Hepatocyte (in vitro differentiated cells): ENCODE data around the gene PHF14.

Experiments used
- EZH2 ChIP-seq: fragments of 200-600 bp; sonication (generic); IDR thresholded peaks from 2 replicates; pipeline ENCODE4 v1.6.1; 2016; ENCODE audit warnings: antibody characterized with exemption, mild to moderate bottlenecking, borderline replicate concordance
- TF ChIP-seq, protein P1 (sequence below): fragments of 200-600 bp; sonication (generic); IDR thresholded peaks from 2 replicates; pipeline ENCODE4 v1.5.1; 2016; ENCODE audit warnings: antibody characterized with exemption, mild to moderate bottlenecking; ENCODE audit not compliant: poor library complexity

DNA sequence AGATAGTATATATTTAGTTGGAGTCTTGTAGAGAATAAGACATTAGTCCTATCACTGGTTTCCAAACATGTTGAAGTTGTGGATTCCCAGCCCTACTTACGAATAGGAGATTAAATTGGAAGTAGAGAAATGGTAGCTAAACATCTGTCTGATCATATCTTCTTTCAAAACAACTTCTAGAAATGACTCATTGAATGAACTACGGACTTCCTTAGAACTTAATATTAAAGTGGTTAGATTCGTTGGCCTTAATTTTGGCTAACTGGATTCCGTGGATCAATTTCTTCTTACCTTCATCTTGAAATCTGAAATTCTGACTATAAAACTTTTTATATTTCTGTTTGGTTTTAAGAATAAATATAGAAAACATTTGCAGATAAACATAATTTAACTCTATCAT lies 3.4 kb downstream of the PHF14 start:
- TF ChIP-seq EZH2: no peak
- TF ChIP-seq, protein P1, sequence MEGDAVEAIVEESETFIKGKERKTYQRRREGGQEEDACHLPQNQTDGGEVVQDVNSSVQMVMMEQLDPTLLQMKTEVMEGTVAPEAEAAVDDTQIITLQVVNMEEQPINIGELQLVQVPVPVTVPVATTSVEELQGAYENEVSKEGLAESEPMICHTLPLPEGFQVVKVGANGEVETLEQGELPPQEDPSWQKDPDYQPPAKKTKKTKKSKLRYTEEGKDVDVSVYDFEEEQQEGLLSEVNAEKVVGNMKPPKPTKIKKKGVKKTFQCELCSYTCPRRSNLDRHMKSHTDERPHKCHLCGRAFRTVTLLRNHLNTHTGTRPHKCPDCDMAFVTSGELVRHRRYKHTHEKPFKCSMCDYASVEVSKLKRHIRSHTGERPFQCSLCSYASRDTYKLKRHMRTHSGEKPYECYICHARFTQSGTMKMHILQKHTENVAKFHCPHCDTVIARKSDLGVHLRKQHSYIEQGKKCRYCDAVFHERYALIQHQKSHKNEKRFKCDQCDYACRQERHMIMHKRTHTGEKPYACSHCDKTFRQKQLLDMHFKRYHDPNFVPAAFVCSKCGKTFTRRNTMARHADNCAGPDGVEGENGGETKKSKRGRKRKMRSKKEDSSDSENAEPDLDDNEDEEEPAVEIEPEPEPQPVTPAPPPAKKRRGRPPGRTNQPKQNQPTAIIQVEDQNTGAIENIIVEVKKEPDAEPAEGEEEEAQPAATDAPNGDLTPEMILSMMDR: no peak
